CD4-positive, alpha-beta T cell treated with Interleukin-15 for 1 hour (primary cell): ENCODE data around the gene RAD23B.
"Not testable (repeated sequence)": the region's sequence is repeated elsewhere in the genome, so short reads cannot be mapped to it uniquely, and the experiment has no call there.

Experiments used
- DNase-seq: peaks from one replicate; pipeline ENCODE4 v3.0.0-alpha.2; 2020

RAD23B gene

DNA sequence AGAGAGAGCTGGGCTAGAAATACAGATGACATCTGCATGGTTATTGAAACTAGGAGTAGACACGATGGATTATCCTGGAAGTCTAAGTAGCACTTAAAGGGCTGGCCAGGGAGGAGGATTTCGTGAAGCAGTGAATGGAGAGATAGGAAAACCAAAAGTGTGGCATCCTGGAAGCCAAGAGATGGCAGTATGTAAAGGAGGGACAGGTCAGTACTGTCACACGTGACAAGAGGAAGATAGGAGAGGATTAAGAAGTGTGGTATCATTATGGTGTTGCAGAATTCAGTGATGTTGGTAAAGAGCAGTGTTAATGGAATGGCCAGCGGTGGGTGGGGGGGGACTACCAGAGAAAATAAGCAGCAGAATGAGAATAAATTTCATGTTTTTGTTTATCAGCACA is 11.7 kb downstream of the RAD23B start:
- no peak for DNase-seq

DNA sequence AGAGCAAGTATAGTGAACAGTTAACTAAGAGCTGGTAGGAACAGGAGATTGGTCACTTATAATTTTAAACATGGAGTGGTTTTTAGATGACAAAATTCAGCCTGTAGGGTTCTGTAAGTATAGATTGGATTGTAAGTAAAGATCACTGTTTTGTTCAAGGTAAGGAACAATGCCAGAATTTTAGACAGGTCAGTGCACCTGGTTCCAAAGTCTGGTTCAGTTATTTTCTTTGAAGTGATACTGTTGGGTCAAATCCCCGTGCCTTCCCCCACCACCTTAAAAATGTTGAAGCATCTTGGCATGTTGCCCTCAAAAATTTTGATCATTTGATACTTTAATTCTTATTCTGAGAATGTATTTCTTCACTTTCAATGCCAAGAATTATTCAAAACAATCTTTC is 12.9 kb downstream of the RAD23B start:
- DNase-seq = no peak

DNA sequence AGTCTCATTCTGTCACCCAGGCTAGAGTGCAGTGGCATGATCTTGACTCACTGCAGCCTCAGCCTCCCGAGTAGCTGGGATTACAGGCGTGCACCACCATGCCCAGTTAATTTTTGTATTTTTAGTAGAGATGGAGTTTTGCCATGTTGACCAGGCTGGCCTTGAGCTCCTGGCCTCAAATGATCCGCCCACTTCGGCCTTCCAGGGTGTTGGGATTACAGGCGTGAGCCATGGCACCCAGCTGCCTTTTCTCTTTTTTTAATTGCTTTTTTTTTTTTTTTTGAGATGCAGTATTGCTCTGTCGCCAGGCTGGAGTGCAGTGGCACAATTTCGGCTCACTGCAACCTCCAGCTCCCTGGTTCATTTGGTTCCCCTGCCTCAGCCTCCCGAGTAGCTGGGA is 13.5 kb downstream of the RAD23B start:
- DNase-seq = not testable (repeated sequence)

DNA sequence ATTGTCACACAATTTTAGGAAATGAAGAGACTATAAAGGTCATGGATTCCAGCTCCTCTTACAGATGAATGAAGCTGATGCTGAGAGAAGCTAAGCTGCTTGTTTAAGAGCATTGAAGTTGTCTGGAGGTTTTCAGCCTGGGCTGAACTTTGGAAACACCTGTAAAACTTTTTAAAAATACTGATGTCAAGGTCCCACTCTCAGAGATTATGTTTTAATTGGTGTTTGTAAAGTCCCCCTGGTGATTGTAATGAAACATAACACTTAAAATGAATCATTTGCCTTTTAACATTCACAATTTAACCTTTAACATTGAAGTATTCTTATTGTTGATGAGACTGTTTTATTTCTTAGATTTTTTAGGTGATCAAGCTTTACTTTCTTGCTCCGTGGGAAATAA is 16.4 kb downstream of the RAD23B start:
- no peak for DNase-seq

DNA sequence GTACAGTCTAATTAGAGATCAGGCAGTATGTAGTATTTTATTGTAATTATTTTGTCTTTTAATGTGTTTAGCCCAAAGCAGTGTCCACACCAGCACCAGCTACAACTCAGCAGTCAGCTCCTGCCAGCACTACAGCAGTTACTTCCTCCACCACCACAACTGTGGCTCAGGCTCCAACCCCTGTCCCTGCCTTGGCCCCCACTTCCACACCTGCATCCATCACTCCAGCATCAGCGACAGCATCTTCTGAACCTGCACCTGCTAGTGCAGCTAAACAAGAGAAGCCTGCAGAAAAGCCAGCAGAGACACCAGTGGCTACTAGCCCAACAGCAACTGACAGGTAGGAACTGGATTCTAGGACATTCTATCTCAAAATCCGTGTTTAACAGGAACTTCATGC is 23.2 kb downstream of the RAD23B start:
- no peak for DNase-seq

DNA sequence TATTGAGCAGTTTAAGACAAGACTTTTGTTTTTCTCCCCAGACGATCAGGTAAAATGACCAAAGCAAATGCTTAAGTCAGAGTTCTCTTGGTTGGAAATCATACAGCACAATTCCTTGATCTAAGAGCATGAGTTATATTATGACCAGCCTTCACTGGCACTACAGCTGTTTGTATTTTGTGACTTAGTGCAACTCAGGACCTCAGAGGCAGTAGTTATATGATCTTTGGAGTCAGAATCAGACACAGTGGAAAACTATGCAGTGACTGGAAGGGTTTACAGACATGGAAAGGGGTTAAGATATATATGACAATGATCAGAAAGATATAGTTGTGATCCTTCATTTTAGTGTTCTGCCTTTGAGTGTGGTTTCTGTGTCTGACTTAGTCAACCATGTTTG is 24.3 kb downstream of the RAD23B start:
- DNase-seq = no peak

DNA sequence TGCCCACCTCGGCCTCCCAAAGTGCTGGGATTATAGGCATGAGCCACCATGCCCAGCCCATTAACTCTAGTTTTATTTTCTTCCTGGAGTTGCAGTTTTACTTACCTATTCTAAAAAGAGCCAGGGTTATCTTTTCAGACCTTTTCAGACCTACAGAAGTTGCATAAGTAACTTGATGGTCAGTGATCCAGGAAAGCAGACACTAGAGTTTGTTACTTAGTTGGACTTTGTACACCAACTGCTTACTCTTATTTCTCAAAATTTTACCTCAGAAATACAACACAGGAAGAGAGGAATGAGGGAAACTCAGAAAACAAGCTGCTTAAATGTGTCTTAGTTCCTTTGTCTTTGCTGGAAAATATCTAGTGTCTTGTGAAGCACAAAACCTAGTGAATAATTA is 25.4 kb downstream of the RAD23B start:
- no peak for DNase-seq

DNA sequence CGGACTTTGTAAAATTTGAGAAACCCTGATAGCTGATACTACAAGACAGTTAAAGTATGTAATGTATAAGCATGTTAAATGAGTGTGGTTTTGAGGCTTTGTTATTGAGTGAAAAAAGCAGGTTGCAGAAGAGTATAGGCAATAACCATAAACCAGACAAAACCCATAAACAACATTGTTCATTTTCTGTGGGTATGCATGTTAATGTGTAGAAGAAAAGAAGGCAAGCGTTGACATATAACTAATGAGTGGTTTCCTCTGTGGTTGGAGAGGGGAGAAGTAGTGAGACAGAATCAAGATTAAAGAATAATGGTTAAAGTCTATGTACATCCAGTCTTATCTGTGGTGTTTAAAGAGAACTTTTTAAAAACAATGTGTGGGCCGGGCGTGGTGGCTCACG is 26.2 kb downstream of the RAD23B start:
- DNase-seq = no peak

DNA sequence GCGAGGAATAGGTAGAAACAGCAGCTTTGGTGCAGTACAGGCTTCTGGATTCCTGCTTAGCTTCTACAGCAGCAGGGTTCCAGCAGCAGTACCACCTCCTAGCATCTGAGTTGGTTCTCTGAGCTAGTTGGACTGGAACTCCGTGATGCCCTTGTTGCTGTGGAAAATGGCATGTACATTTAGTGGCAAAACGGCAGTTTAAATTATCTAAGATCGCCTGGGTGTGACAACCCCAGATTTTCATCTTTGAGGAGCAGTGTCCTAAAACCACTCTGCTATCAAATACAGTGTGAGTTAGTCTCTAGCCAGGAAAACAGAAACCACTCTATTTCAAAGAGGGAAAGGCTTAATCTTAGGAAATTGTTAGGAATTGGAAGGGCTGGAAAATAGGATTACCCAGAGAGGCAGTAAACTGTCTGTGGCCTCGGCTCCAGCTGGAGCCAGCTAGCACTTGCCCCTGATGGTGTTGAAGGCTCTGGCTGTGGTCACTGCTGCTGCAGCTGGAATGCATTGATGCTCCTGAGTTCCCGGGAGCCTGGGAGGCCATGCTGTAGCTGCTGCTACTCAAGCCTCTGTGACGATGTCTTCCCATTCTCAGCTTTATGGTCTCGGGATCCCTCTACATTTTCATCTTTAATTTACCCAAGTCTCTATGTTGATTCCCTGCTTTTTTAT is 29.4 kb downstream of the RAD23B start:
- DNase-seq = no peak

DNA sequence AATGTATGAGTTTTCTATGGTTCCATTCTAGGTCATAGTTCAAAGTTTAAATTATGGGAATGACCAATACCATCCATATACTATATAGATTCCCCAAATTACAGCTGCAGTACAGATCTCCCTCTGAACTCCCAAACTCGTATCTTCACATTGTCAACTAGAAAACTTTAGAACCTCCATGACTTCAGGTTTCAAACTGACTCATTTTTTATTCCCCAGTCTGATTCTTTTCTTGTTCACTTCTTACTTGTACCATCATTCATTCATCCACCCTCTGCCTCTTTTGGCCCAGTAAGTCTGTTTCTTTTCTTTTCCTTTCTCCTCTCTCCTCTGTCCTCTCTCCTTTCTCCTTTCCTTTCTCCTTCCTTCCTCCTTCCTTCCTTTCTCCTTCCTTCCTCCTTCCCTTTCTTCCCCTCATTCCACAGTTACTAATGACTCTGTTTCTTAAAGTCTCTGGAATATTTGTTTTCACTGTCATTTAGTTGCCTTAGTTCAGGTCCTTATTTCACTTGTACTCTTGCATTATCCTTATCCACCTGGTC is 30.5 kb downstream of the RAD23B start:
- DNase-seq = no peak

DNA sequence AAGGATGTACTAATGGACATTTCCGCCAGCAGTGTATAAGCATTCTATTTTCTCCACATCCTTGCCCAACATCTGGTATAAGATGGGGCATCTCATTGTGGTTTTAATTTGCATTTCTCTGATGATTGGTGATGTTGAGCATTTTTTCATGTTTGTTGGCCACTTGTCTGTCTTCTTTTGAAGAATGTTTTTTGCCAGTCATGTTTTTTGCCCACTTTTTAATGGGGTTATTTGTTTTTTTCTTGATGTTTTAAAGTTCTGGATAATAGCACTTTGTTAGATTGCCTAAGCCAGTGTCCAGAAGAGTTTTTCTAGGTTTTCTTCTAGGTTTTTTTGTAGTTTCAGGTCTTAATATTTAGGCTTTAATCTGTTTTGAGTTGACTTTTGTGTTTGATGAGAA is 31.7 kb downstream of the RAD23B start:
- no peak for DNase-seq

DNA sequence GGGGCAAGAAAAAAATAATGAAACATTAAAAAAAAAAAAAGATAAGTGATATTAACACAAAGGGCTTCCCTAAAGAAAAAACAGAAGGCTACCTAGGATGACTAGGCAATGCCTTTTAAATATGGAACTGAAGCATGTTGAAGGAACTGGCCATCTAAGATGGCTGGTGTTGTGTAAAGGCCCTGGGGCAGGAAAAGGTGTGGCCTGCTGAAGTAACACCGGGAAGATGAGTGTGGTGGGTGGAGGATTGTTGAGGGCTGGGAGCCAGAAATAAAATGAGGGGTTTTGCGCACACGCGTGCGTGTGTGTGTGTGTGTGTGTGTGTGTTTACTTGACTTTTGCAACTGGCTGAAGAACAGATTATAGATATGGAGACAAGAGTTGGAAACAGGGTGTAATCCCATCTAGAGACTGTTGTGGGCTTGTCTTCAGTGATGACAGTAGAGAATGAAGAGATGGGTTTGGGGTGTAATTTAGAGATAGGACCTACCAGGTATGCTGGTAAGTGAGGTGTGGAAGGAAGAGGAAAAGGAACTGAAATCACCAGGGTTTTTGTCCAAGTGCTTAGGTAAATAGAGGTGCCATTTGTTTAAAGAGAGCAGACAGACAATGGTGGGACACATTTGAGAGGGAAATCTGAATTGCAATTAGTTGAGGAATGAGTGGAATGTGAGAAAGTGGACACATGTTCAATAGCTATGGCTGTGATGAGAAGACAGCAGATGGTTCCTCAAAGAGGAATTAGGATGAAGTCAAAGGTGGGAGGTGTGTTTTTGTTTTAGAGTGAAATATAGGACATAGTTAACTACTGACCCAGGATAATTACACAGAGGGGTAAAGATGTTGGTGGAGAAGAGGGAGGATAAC is 33.9 kb downstream of the RAD23B start:
- no peak for DNase-seq

DNA sequence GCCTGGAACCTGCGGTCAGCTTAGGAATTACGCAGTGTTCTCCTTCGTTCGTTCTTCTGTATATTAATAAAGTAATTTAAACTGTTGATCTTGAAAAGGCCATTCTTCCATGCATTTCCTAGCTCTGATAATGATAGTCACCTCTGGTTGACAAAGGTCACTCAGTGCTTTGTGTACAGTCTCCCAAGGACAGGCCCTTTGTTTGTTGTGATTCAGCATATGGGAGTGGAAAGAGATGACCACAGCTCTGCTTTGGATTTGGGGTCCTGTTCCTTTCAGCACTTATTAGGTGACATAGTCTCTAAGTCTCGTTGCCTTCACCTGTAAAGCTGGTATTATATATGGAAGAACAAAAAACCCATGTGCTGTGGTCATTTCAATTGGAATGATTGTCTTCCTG is 39.6 kb downstream of the RAD23B start:
- DNase-seq = no peak

DNA sequence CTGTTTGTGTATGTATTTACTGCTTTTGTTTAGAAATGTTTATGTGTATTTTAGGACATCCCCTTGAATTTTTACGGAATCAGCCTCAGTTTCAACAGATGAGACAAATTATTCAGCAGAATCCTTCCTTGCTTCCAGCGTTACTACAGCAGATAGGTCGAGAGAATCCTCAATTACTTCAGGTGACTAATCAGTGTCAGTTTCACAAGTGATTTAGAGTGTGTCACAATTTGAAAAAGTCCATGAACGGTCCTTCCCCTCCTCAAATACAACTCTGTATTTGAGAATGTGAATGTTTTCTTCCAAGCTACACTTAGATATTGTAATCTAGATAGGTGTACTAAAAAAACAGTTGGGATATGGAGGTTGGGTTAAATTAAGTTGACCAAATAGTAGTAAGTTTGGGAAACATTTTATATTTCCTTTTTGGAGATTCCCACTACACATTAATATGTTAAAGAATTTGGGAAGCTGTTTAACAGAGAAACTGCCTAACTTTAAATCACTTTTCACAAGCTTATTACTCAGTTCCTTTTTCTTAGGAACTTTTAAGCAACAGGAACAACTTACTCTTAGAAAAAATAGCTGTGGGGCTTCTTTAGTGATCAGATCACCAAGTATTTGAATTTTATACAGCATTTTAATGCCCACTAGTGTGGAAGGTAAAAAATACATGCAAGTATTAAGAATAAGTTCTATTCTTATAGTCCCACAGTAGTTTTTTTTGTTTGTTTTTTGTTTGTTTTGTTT is 40.9 kb downstream of the RAD23B start:
- DNase-seq = no peak

DNA sequence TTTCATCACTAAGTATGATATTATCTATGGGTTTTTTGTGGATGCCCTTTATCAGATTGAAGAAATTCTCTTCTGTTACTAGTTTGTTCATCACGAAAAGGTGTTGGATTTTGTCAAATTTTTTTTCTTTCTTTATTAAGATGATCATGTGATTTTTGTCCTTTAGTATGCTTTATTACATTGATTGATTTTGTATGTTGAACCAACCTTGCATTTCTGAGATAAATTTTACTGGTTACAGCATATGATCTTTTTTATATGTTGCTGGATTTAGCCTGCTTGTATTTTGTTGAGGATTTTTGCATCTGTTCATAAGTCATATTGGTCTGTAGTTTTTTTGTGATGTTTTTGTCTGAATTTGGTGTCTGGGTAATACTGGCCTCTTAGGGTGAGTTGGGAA is 42.8 kb downstream of the RAD23B start:
- no peak for DNase-seq

DNA sequence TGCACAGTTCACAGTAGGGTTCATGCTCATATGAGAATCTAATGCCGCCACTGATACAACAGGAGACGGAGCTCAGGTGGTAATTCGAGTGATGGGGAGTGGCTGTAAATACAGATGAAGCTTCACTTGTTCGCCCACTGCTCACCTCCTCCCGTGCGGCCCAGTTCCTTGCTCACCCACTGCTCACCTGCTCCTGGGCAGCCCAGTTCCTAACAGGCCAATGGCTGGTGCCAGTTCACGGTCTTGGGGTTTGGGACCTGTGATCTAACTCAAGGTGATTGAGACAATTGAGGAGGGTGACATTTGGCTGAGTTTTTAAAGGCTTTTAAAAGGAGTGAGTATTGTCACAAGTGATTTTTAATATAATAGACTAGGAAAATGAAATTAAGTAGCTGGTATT is 45.4 kb downstream of the RAD23B start:
- DNase-seq = no peak

DNA sequence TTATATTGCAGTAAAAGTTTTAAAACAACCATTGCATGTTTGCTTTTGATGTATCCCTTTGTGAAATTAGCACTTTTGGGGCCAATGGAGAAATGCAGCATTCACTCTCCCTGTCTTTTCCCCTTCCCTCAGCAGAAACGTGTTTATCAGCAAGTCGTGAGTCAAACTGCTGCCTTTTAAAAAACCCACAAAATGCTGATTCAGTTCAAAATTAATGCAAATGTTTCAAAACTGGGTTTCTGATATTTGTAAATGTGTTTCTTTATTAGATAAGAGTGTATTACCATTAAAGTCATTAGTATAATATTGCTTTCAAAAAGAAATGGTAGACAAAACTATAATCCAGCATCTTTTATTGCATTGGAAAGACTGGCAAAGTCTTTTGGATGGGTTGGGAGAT is 47.3 kb downstream of the RAD23B start:
- no peak for DNase-seq

DNA sequence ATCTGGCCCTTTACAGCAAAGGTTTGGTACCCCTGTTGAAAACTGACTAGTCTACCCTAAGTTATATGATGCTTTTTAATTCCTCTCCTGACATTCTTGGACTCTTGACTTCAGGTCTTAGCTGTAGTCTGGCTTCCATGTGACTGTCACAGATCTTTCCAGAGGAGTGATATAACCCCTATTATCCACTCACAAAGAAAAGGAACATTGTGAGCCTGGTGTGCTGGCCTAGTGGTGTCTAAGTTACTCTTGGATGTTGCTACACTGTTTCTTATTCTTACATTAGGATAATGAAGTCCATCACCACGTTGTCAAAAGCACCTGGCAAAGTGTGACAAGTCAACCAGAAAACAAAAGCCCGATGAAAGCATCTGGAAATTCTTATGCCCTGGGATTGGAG is 49.8 kb downstream of the RAD23B start:
- no peak for DNase-seq

DNA sequence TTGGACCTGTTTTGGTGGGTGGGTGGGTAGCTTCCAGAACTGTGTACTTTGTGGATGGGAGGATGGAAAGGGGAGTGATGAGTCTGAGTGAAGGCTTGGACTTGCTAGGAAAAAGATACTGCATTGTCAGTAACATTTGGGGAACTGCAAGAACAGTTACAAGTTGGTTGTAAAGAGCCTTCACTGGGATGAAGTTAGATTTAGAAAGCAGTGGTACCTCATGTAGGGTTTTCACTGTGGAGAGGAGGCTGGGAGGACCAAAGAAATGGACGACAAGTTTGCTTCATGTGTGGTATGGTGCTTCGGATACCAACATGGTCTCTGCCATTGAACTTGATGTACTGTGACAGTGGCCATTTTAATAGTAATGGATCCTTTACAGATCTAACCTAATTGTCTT is 50.3 kb downstream of the RAD23B start:
- DNase-seq = no peak

DNA sequence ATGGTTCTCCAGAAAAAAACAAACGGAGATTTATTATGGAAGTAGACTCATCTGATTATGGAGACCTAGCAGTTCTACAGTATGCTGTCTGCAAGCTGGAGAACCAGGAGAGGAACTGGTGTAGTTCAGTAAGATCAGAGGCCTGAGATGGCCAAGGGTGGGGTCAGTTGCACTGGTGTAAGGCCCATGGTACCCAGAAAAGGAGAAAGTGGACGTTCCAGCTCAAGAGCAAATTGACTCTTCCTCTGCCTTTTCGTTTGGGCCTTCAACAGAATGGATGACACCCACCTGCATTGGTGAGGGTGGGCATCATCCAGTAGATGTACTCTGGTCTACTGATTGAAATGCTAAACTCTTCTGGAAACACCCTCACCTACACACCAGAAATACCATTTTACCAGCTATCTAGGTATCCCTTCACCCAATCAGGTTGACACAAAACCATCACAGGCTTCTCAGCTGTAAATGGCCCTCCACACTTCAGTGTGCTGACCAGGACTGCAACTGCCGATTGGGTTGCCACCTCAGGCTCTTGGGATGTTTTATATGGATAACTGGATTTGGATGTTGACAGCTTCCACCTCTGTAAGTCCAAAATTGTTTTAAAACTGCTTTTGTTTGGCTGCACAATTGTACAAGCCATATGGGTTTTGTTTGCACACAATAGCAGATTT is 51.2 kb downstream of the RAD23B start:
- no peak for DNase-seq

DNA sequence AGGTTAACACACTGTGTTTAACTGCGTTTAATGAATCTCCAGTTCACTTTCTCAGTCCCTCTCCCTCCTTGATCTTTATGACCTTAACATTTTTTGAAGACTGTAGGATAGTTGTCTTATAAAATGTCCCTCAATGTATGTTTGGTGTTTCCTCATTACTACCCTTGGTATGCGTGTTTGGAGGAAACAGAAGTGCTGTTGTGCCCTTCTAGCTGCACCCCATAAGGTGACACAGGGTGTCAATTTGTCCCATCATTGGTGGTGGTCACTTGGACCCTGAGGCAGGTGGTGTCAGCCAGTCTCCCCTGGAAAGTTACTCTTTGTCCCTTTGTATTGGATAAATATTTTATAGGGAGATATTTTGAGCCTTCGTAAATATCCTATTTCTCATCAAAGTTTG is 52.3 kb downstream of the RAD23B start:
- DNase-seq = no peak

DNA sequence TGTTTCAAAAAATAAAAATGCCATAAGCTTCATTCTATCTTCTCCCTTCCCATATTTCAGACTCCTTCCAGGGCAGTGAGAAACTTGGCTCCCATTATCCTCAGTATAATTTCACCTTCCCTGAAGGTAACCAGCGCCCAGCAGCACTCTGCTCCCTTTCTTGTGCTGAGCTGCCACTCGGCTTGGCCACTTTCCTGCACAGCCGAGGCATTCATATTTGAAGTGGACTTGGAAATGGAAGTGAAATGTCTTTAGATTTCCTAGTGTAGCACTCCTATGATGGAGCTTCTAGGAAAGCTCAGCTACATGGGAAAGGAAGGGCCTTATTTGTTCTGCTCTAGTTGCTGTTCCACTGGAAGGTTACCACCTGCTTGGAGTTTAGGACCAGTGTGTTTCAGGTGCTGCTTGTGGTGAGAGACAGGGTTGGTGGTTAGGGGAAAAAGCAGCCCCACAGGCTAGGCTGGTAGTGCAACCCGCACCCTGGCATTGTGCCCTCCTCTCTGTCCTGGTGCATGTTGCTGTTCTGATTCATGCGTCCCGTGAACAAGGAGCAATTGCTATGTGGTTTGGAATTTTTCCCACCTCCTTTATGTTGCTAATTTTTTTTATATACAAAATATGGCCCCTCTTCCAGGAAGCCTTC is 53.8 kb downstream of the RAD23B start:
- no peak for DNase-seq
